DND-41 (cell line): ENCODE measurements around the gene CNTLN.
"Not testable (repeated sequence)": the region's sequence is repeated elsewhere in the genome, so short reads cannot be mapped to it uniquely, and the experiment has no call there.

Source experiments
- CTCF ChIP-seq: IDR thresholded peaks from 2 replicates; pipeline ENCODE4 v1.5.1; 2012; ENCODE audit warnings: borderline replicate concordance, low read length, moderate library complexity, mild to moderate bottlenecking; ENCODE audit not compliant: poor library complexity, severe bottlenecking; ENCODE audit errors: extremely low read depth
- EZH2 ChIP-seq: IDR thresholded peaks from 3 replicates; pipeline ENCODE4 v1.6.1; 2012; ENCODE audit warnings: borderline replicate concordance, low read depth, mild to moderate bottlenecking, moderate library complexity, low read length, inconsistent platforms; ENCODE audit not compliant: severe bottlenecking

GRCh38 chr9:17526726-17527125 is 391.9 kb downstream of the CNTLN start:
- TF ChIP-seq CTCF, EZH2: not testable (repeated sequence)
